ENCODE results near the gene FAM174C. TPM values are rescaled to one million over a fixed set of nuclear protein-coding genes. Genes with fewer than 3 reads are reported as not detected.
A peak's percentile ranks its signal among the peaks of the same experiment; 100 is the strongest.

The FAM174C gene
- total RNA-seq, result 10 to 100 TPM; 46.3 to 47.5 TPM
- polyA plus RNA-seq, result 100 to 1,000 TPM in 1 of 3 donors, 10 to 100 TPM in 2; 66.7 to 104 (median 95.5) TPM
- total RNA-seq, result 16.7 to 51.3 (median 20.5) reads per million in 6 experiments

DNA sequence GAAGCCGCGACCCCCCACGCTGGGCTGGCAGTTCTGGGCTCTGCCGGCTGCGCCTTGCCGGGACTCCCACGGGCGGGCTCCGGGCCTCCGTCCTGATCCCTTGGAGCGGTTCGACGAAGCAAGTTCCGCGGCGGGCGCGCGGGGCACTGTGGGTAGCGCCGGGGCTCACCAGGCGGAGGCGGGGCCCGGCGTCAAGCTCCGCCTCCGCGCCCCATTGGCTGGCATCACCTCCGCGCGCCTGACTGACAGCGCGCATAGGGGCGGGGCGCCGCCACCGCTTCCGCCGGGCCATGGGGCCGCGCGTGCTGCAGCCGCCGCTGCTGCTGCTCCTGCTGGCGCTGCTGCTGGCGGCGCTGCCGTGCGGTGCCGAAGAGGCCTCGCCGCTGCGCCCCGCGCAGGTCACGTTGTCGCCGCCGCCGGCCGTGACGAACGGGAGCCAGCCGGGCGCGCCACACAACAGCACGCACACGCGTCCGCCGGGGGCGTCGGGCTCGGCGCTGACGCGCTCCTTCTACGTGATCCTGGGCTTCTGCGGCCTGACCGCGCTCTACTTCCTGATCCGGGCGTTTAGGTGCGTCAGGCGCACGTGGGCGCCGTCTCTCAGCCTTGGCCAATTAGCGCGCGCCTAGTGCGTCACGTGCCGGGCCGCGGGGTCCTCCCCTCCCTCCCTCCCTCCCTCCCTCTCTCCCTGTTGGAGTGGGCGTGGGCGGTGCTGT is at the start of gene FAM174C:
FAM174C (plus strand) TSS at position 271 of the 716 bp plus-strand sequence; CDS start at position 291, 20 bp downstream.
- Mint-ChIP-seq H3K4me1 (peaks cover 29 to 62% (median 58%) of the 10 kb centered on the region in 4 donors), H3K4me3 (peak within 1 kb of the TSS; percentile 76 to 92 (median 87)), H3K27ac (peak within 1 kb of the TSS; percentile 85 to 98 (median 96)), H3K9me3 (no peaks in the 10 kb centered on the region), H3K27me3 (no peaks in the 10 kb centered on the region), H3K36me3 (peaks cover 0 to 64% (median 15%) of the 10 kb centered on the region in 3 donors)
- POLR2A ChIA-PET, result interaction anchor here (0.6 to 3.9 kb wide), 34 partner anchors 9 to 575 kb away, joined by 3 to 43 read pairs (median 5); partner anchors contain the start of genes ARHGAP45, ATP5F1D, CNN2 and GPX4
- DNase-seq (peak; percentile 93 to 98 (median 96)), ATAC-seq (peak; percentile 81 to 84)

DNA sequence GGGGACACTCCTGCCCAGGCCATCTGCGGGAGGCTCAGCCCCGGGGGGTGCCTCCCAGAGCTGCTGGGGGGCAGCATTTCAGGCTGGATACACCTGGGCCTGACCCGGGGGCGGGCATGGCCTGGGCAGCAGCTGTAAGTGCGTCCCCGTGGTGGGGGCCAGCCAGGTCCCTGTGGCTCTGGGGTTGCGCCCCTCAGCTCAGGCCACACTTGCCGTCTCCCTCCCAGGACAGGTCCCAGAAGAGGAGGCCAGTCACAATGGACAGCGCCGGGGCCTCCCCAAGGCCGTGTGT is 49.2 kb upstream of the FAM174C start:
- H3K9me3 Mint-ChIP-seq, result no peaks in the 10 kb centered on the region
- POLR2A ChIA-PET, result no interaction called here
- ATAC-seq (no peak), DNase-seq (no peak)
- H3K27ac Mint-ChIP-seq, result no peak overlapping the region
- no peaks in the 10 kb centered on the region for H3K27me3 Mint-ChIP-seq
- H3K4me1 Mint-ChIP-seq, result no peaks in the 10 kb centered on the region
- no peak overlapping the region for H3K4me3 Mint-ChIP-seq
- peaks cover 0 to 3% (median 0%) of the 10 kb centered on the region in 3 donors for H3K36me3 Mint-ChIP-seq

DNA sequence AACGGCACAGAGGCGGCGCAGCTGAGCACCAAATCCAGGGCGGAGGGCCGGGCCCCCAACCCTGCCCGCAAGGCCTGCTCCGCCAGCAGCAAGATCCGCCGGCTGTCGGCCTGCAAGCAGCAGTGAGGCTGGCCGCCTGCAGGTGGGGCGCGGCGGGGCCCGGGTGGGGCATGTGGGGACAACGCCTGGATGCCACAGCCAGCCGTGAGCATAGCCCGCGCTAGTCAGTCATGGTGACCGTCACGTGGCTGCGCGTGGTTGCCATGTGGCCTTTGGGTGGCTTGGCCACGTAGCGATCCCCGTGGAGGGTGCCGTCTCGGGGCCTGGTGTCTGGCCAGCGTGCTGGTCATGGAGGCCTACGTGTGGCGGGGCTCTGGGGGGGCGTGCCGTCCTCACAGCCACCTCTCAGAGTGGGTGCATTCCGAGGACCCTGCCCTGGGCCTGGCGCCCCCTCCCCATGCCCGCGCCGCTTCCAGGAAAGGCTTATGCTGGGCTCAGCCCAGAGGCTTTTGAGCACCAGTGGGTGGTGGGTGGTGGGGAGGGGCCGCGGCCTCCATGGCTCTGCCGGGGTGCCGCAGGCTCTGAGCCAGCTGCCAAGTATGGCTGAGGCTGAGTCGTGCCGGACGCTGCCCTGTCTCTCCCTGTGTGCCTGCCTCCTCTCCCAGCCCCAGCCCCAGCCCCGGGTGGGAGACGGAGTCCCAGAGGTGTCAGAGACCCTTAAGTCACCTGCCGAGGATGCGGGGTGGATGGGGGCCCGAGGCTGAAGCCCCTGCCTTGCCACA is 48.6 kb upstream of the FAM174C start:
- H3K4me3 Mint-ChIP-seq, result no peak overlapping the region
- H3K4me1 Mint-ChIP-seq, result no peaks in the 10 kb centered on the region
- POLR2A ChIA-PET, result no interaction called here
- no peak for ATAC-seq
- H3K27ac Mint-ChIP-seq, result no peak overlapping the region
- no peaks in the 10 kb centered on the region for H3K27me3 Mint-ChIP-seq
- no peaks in the 10 kb centered on the region for H3K9me3 Mint-ChIP-seq
- H3K36me3 Mint-ChIP-seq, result peaks cover 0 to 3% (median 0%) of the 10 kb centered on the region in 3 donors
- no peak for DNase-seq

DNA sequence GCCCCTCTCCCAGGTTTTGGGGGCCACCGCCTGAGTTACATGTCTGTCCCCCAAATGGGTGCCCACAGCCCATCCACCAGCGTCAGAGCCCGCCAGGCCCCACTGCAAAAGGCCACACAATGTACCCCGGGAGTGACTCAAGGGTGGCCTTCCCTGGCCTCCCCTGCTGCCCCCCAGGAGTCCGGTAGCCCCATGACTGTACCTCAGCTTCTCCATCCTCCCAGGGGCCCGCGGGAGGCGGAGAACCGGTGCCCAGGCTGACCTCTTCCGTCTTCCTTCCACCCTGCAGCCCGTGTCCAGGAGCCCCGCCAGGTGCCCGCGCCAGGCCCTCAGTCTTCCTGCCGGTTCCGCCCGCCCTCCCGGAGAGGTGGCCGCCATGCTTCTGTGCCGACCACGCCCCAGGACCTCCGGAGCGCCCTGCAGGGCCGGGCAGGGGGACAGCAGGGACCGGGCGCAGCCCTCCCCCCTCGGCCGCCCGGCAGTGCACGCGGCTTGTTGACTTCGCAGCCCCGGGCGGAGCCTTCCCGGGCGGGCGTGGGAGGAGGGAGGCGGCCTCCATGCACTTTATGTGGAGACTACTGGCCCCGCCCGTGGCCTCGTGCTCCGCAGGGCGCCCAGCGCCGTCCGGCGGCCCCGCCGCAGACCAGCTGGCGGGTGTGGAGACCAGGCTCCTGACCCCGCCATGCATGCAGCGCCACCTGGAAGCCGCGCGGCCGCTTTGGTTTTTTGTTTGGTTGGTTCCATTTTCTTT is 47.9 kb upstream of the FAM174C start:
- Mint-ChIP-seq H3K36me3 (peaks cover 0 to 3% (median 0%) of the 10 kb centered on the region in 3 donors), H3K9me3 (no peaks in the 10 kb centered on the region), H3K27me3 (no peaks in the 10 kb centered on the region), H3K27ac (no peak overlapping the region), H3K4me1 (no peaks in the 10 kb centered on the region), H3K4me3 (no peak overlapping the region)
- no peak for ATAC-seq
- POLR2A ChIA-PET, result no interaction called here
- no peak for DNase-seq

DNA sequence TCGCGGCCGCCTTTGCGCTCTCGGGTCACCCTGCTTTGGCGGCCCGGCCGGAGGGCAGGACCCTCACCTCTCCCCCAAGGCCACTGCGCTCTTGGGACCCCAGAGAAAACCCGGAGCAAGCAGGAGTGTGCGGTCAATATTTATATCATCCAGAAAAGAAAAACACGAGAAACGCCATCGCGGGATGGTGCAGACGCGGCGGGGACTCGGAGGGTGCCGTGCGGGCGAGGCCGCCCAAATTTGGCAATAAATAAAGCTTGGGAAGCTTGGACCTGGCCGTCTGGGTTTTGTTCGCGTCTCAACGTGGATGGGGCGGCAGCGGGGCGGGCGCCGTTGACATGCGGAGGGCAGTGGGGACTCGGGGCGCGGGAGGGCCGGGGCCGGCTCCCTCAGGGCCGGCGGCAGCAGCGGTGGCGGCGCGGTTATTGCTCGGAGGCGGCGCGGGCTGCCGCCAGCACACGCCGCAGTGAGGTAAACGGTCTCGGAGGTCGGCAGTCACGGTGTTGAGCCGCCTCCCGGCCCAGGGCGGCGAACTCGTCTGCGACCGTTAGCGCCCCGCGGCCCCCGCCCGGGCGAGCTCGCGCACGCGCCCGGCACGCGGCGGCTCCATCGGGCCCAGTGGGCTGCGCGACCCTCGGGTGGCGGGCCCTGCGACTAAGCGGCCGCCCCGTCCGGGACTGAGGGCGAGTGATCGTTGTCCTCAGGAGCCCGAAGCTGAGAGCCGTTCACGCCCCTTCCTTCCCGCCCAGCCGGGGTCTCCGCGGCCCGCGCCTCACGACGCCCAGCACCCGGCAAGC is 47.0 kb upstream of the FAM174C start:
- Mint-ChIP-seq H3K27ac (no peak overlapping the region), H3K4me1 (no peaks in the 10 kb centered on the region), H3K4me3 (no peak overlapping the region), H3K27me3 (no peaks in the 10 kb centered on the region), H3K9me3 (no peaks in the 10 kb centered on the region), H3K36me3 (peaks cover 0 to 3% (median 0%) of the 10 kb centered on the region in 3 donors)
- POLR2A ChIA-PET, result no interaction called here
- no peak for ATAC-seq
- no peak for DNase-seq

DNA sequence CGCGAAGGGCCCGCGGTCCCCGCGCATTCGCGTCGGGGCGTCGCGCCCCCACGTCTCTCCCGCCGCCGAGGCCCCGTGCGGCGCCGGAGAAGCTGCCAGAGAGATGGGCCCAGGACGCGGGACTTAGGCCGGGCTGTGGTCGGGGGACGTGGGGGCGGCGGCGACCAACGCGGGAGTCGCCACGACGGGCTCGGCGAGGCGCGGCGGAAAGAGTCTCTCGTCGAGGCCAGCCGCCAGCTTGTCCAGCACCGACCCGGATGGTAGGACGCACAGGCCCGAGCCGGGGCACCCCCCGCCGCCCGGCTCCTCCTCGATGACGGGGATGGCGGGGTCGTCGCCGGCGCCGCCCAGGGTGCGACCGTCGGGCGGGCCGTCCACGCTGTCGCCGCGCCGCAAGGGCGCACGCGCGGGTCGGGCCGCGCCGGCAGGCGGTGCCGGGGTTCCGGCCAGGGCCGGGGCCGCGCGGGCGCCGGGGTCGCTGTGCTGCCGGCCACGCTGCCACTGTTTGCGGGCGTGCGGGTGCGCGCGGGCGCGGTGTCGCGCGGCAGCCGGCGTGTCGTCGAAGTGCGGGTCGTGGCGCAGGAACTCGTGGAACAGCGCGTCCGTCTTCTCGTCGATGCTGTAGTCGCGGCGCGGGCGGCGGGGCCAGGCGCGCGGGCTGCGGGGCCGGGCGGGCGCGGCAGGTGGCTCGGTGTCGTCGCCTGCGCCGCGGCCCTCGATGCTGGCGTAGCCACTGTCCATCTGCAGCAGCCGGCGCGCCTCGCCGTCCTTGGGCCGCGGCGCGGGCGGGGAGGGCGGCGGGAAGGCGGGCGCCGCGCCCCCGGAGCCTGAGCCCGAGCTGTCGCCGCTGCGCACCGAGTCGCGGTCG is 46.0 kb upstream of the FAM174C start:
- Mint-ChIP-seq H3K27ac (no peak overlapping the region), H3K9me3 (no peaks in the 10 kb centered on the region), H3K4me1 (no peaks in the 10 kb centered on the region), H3K36me3 (peaks cover 0 to 3% (median 0%) of the 10 kb centered on the region in 3 donors), H3K27me3 (no peaks in the 10 kb centered on the region), H3K4me3 (no peak overlapping the region)
- POLR2A ChIA-PET, result no interaction called here
- no peak for DNase-seq
- no peak for ATAC-seq

DNA sequence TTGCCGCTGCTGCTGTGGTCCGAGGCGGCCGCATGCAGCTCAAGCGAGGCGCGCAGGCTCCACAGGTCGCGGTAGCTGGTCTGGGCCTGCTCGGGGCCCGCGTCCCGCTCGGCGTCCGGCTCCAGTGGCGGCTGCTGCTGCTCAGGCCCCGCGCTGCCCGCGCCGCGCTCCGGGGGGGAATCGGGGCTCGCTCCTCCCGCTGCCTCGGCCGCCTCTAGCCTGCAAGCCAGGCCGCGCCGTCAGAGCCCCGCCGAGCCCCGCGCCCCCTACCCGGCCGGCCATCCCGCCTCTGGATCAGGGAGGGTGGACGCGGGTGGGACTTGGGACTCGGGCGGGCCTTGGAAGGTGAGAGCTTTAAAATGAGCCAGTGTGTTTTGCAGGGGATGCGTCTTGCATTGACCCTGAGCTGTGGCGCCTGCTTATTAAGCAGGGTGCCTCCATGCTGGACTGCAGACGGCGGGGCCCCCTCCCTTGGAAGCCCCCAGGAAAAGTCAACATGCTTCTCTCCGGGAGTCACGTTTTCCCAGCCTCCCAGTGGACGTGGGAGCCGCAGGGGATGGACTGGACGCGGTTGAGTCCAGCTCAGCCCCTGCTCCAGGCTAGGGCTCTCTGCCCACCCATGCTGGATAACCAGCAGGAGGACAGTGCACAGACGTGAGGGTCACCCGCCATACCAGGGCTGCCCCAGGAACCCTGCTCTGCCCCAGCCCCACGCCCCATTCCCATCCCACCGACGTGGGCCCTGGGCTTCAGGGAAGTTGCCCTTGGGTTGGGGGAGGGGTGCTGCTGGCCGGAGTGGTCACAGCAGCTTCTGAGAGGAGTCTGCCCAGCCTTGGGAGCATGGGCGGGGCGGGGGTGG is 45.2 kb upstream of the FAM174C start:
- Mint-ChIP-seq H3K36me3 (peaks cover 0 to 3% (median 0%) of the 10 kb centered on the region in 3 donors), H3K9me3 (no peaks in the 10 kb centered on the region), H3K27ac (no peak overlapping the region), H3K4me1 (no peaks in the 10 kb centered on the region), H3K4me3 (no peak overlapping the region), H3K27me3 (peaks cover 0 to under 1% (median 0%) of the 10 kb centered on the region in 5 donors)
- no peak for DNase-seq
- POLR2A ChIA-PET, result no interaction called here
- ATAC-seq, result no peak

DNA sequence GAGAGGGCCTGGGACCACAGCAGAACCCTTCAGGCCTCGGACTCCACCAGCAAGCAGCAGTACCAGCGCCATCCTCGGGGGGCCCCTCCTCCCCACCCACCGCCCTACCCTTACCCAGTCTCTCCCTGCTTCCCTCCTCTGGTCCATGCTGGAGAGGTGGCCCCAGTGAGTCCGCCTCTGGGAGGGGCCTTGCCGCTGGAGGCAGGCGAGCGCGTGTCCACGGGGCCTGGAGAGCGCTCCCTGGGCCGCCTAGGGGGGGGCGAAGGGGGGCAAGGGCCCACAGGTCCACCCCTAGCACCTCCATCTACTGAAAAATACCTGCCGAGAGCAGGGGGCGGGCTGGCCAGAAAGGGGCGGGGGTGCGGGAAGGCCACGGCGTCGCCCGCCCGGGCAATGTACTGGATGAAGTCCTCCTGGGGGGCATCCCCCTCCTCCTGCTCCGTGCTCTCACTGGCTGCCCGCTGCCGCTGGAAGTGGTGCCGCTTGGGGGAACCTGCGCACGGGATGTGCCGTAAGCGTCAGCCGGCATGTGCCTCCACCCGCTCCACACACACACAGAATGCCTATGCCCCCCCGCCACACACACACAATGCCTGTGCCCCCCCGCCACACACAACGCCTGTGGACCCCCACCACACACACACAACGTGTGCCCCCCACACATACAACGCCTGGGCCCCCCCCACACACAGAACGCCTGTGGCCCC is 44.4 kb upstream of the FAM174C start:
- peaks cover 0 to 3% (median 0%) of the 10 kb centered on the region in 3 donors for H3K36me3 Mint-ChIP-seq
- no peak for DNase-seq
- POLR2A ChIA-PET, result no interaction called here
- no peak overlapping the region for H3K27ac Mint-ChIP-seq
- H3K4me1 Mint-ChIP-seq, result no peaks in the 10 kb centered on the region
- ATAC-seq, result peak in 1 of 2 donors; percentile 14
- H3K27me3 Mint-ChIP-seq, result peaks cover 0 to 1% (median 0%) of the 10 kb centered on the region in 5 donors
- H3K9me3 Mint-ChIP-seq, result no peaks in the 10 kb centered on the region
- no peak overlapping the region for H3K4me3 Mint-ChIP-seq

DNA sequence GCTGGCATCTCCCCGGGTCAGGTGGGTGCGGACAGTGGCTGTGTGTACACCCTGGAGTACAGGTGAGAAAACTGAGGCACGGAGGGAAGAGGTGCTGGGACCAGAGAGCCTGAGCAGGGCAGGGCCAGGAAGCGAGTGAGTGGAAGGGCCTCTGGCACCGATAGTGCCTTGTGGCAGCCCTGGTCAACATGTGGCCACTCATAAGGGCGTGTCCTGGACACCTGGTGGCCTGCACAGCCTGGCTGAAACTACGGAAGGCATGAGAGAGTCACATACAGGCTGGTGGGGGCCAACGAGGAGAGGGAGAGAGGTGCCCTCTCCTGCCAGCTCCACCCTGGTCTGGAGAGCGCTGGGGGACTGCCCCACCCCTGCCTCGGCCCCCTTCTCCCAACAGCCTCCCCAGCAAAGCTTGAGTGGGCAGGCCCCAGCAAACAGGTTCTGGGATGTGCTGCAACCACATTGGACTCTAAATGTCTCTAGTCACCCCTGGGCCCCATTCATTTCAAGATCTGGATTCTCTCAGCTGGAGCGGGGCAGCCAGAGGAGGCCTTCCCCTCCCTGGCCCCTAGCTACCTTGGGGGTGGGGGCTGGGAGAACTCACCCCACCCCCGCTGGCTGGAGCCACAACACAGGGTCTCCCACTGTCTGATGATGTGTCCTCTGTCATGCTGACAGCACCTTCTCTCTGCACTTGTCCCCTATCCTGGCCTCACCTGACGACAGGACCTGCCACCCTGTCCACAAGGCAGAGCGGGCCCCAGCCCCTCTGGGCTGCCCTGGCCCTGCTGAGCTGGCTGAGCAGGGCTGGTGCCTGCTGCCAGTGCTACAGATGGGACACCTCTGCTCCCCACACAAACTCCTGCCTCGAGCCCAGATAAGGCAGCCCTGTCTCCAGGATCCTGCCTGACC is 43.3 kb upstream of the FAM174C start:
- DNase-seq (no peak), ATAC-seq (no peak)
- no peaks in the 10 kb centered on the region for H3K4me1 Mint-ChIP-seq
- peaks cover 0 to 3% (median 0%) of the 10 kb centered on the region in 3 donors for H3K36me3 Mint-ChIP-seq
- peak overlapping the region in 6 of 10 donors; percentile 4 to 68 (median 40) for H3K27ac Mint-ChIP-seq
- peaks cover 0 to 1% (median 0%) of the 10 kb centered on the region in 5 donors for H3K27me3 Mint-ChIP-seq
- POLR2A ChIA-PET, result no interaction called here
- H3K4me3 Mint-ChIP-seq, result no peak overlapping the region
- no peaks in the 10 kb centered on the region for H3K9me3 Mint-ChIP-seq

DNA sequence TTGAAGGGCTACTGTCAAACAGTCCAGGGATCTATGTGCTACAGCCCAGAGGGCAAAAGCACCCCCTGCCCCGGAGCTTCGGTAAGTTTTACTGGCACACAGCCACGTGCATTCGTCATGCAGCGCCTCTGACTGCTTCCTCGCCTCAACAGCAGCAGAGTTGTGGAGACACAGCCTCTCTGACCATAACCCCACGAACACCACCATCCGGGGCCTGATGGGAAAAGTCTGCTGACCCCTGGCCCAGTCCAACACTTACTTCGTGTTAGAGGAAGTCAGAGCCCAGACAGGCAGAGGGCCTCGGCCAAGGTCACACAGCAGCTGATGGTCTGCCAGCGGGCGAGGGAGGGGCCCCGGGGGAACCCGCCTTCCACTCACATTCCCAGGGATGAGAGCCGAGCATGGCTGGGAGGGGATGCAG is 42.7 kb upstream of the FAM174C start:
- Mint-ChIP-seq H3K9me3 (no peaks in the 10 kb centered on the region), H3K27me3 (peaks cover 0 to 1% (median 0%) of the 10 kb centered on the region in 5 donors), H3K36me3 (no peaks in the 10 kb centered on the region), H3K4me1 (no peaks in the 10 kb centered on the region), H3K27ac (peak overlapping the region in 2 of 10 donors; percentile 37 to 61), H3K4me3 (no peak overlapping the region)
- ATAC-seq, result no peak
- no peak for DNase-seq
- POLR2A ChIA-PET, result no interaction called here
